A549 (cell line): ENCODE results near the gene FXR1. TPM values are rescaled to one million over a fixed set of nuclear protein-coding genes. Genes with fewer than 3 reads are reported as not detected.
"Not testable (repeated sequence)": the region's sequence is repeated elsewhere in the genome, so short reads cannot be mapped to it uniquely, and the experiment has no call there.

ENCODE experiments used
- ATAC-seq, 2 experiments: fragments of 200-7000 bp in 1 of 2; fragments of >200 bp in 1 of 2; cut with Nextera tagmentation in 1 of 2; cut with Tn5 transposase in 1 of 2; 3 replicates each; pipeline versions ENCODE4 v1.8.0 to v1.9.1; 2018 to 2020; ENCODE audit warnings: mild to moderate bottlenecking in 1 of 2, moderate library complexity in 1 of 2
- CTCF ChIA-PET: fragments of 300-600 bp; sonication (Branson Sonifier 250); formaldehyde crosslinking; extraction: SDS; loops from one replicate; lab custom pipeline; 2021; ENCODE audit warnings: antibody characterized with exemption, inconsistent platforms; lab: Yijun Ruan, JAX
- POLR2A ChIA-PET: fragments of 350-600 bp; formaldehyde crosslinking; extraction: SDS; loops from one replicate; lab custom pipeline; 2021; ENCODE audit warnings: antibody characterized with exemption, inconsistent platforms; lab: Yijun Ruan, JAX
- DNase-seq, 2 experiments: peaks; one replicate each; pipeline versions ENCODE4 v3.0.0 to v3.0.0-alpha.2; 2011 to 2016; ENCODE audit warnings: low read depth in 1 of 2, low spot score in 1 of 2
- FAIRE-seq: peaks from 2 replicates; lab custom pipeline; 2011; peaks lifted over from hg19 to GRCh38; lab: Jason Lieb, UNC
- H3K27ac ChIP-seq, 2 experiments: fragments of >200 bp; sonication (Bioruptor Twin); formaldehyde crosslinking; 3 replicates each; pipeline ENCODE4 v1.5.1; 2016 to 2017
- H3K4me1 ChIP-seq: fragments of >200 bp; sonication (Bioruptor Twin); formaldehyde crosslinking; 3 replicates; pipeline ENCODE4 v1.6.1; 2016
- H3K4me2 ChIP-seq: fragments of >200 bp; sonication (Bioruptor Twin); formaldehyde crosslinking; 3 replicates; pipeline ENCODE4 v1.6.1; 2016
- H3K4me3 ChIP-seq: fragments of >200 bp; sonication (Bioruptor Twin); formaldehyde crosslinking; 3 replicates; pipeline ENCODE4 v1.5.1; 2016
- H3K9me3 ChIP-seq: fragments of >200 bp; sonication (Bioruptor Twin); formaldehyde crosslinking; 3 replicates; pipeline ENCODE4 v1.6.1; 2016
- BHLHE40 ChIP-seq: IDR thresholded peaks from 2 replicates; pipeline ENCODE4 v1.6.1; 2012; ENCODE audit warnings: low read depth, low read length, inconsistent platforms
- CBX2 ChIP-seq: fragments of 200-600 bp; sonication (generic); IDR thresholded peaks from 2 replicates; pipeline ENCODE4 v1.6.1; 2016; ENCODE audit warnings: low read depth, mild to moderate bottlenecking, borderline replicate concordance
- CEBPB ChIP-seq, 2 experiments: fragments of >200 bp in 1 of 2; sonication (Bioruptor Twin) in 1 of 2; formaldehyde crosslinking in 1 of 2; IDR thresholded peaks; 2 replicates each; pipeline ENCODE4 v1.6.1; 2012 to 2016
- E2F6 ChIP-seq: IDR thresholded peaks from 2 replicates; pipeline ENCODE4 v1.6.1; 2012; ENCODE audit warnings: low read depth, borderline replicate concordance
- FOSL2 ChIP-seq, 2 experiments: fragments of 450-650 bp in 1 of 2; fragments of >200 bp in 1 of 2; sonication (Bioruptor Twin) in 1 of 2; formaldehyde crosslinking; IDR thresholded peaks; 2 replicates each; pipeline versions ENCODE4 v1.5.0 to v1.6.1; 2016 to 2020; ENCODE audit warnings: mild to moderate bottlenecking in 1 of 2, moderate library complexity in 1 of 2
- FOXS1 ChIP-seq: fragments of 250-450 bp; sonication (Bioruptor Pico); IDR thresholded peaks from 2 replicates; pipeline ENCODE4 v1.5.0; 2020; ENCODE audit warnings: mild to moderate bottlenecking, moderate library complexity
- GATA3 ChIP-seq: IDR thresholded peaks from 2 replicates; pipeline ENCODE4 v1.6.1; 2012; ENCODE audit warnings: borderline replicate concordance
- HDAC2 ChIP-seq: fragments of 200-600 bp; sonication (generic); IDR thresholded peaks from 2 replicates; pipeline ENCODE4 v1.6.1; 2016
- HES2 ChIP-seq: fragments of >200 bp; sonication (Bioruptor Twin); formaldehyde crosslinking; IDR thresholded peaks from 2 replicates; pipeline ENCODE4 v1.6.1; 2016
- HMGXB4 ChIP-seq: fragments of 250-450 bp; sonication (Bioruptor Pico); IDR thresholded peaks from 2 replicates; pipeline ENCODE4 v1.5.0; 2021; ENCODE audit warnings: mild to moderate bottlenecking, moderate library complexity, borderline replicate concordance
- MAX ChIP-seq: IDR thresholded peaks from 2 replicates; pipeline ENCODE4 v1.6.1; 2012
- MAZ ChIP-seq: fragments of 150-350 bp; IDR thresholded peaks from 2 replicates; pipeline ENCODE4 v1.6.1; 2014; ENCODE audit warnings: antibody characterized with exemption, low read depth, low read length, borderline replicate concordance
- MYC ChIP-seq: IDR thresholded peaks from 2 replicates; pipeline ENCODE4 v1.6.1; 2012; ENCODE audit warnings: mild to moderate bottlenecking, inconsistent platforms, low read length, improper control_type of control experiment, borderline replicate concordance
- NPAS2 ChIP-seq: fragments of 250-450 bp; sonication (Bioruptor Pico); IDR thresholded peaks from 2 replicates; pipeline ENCODE4 v1.8.0; 2022; ENCODE audit warnings: mild to moderate bottlenecking, moderate library complexity, borderline replicate concordance
- RCOR1 ChIP-seq: fragments of 150-350 bp; IDR thresholded peaks from 2 replicates; pipeline ENCODE4 v1.6.1; 2014; ENCODE audit warnings: antibody characterized with exemption, low read length, low read depth
- RFX5 ChIP-seq: fragments of 450-650 bp; IDR thresholded peaks from 2 replicates; pipeline ENCODE4 v1.7.1; 2014; ENCODE audit warnings: antibody characterized with exemption, mild to moderate bottlenecking, moderate library complexity
- TP53 ChIP-seq: fragments of 250-450 bp; sonication (Bioruptor Pico); IDR thresholded peaks from 2 replicates; pipeline ENCODE4 v1.5.0; 2021; ENCODE audit warnings: mild to moderate bottlenecking, moderate library complexity
- ZC3H11A ChIP-seq: fragments of 450-650 bp; IDR thresholded peaks from 2 replicates; pipeline ENCODE4 v1.6.1; 2014; ENCODE audit warnings: antibody characterized with exemption, mild to moderate bottlenecking
- ZNF302 ChIP-seq: fragments of 250-450 bp; sonication (Bioruptor Pico); IDR thresholded peaks from 2 replicates; pipeline ENCODE4 v1.9.0; 2021; ENCODE audit warnings: inconsistent platforms, mild to moderate bottlenecking, moderate library complexity
- WGBS: methylation state at CpG from one replicate; pipeline ENCODE4 v1.1.6; 2017; ENCODE audit errors: missing lambda C conversion rate; 5-methylcytosine and 5-hydroxymethylcytosine counted together
- polyA plus RNA-seq, 4 experiments: library from polyadenylated mRNA; depleted of rRNA in 3 of 4; stranded (reverse); fragments of >200 nt; fragmentation: RNase III in 1 of 4; extraction: RNeasy Plus Mini Kit Qiagen cat#74134 plus additional on column Dnase treatment in 1 of 4; gene quantifications; 2 replicates in 3 of 4; 3 replicates in 1 of 4; pipeline ENCODE4 v1.2.3, GENCODE V29; 2011 to 2017

Gene FXR1
- polyA plus RNA-seq, 2 of the 4 experiments (the other 2 are of a cell fraction): 98.3 to 132 TPM

- TF ChIP-seq GATA3 (peak; percentile 40; the same call in 1 of the 2 replicates), FOXS1 (CRISPR knock-in tag) (no peak), ZC3H11A (no peak), ZNF302 (no peak), MAZ (no peak), MAX (peak; percentile 86)
Observed at GRCh38 chr3:180989291-180990163, 77.1 kb downstream of the FXR1 start, which contains the start of gene DNAJC19 (continued).

- peaks cover 7% of the 10 kb centered on the region; the same call in 1 of the 3 replicates for H3K4me1 ChIP-seq
- no peaks in the 10 kb centered on the region for H3K9me3 ChIP-seq
- 0% methylated on average over 2 of the region's 2 CpGs for WGBS
- peak overlapping the region; percentile 90 for H3K4me2 ChIP-seq
- no peak for FAIRE-seq
- no peak for ATAC-seq
- no peak for TF ChIP-seq E2F6
- TF ChIP-seq RCOR1: no peak
- no peak for TF ChIP-seq RFX5
- ChIA-PET CTCF (no interaction called here), POLR2A (no interaction called here)
- no peak overlapping the region for H3K27ac ChIP-seq
- DNase-seq: no peak
- H3K4me3 ChIP-seq: peak overlapping the region; percentile 93; the same call in 2 of the 3 replicates
Observed at GRCh38 chr3:180990505-180990904, 78.0 kb downstream of the FXR1 start.

- H3K27ac ChIP-seq: no peak overlapping the region
- no peak for ATAC-seq
- 2% methylated on average over 2 of the region's 2 CpGs for WGBS
- ChIA-PET CTCF (no interaction called here), POLR2A (no interaction called here)
- no peak for FAIRE-seq
- H3K9me3 ChIP-seq: no peaks in the 10 kb centered on the region
- H3K4me3 ChIP-seq: no peak overlapping the region
- TF ChIP-seq NPAS2: no peak
- no peak for TF ChIP-seq CEBPB (IDR thresholded peaks at IDR 0.05)
- TF ChIP-seq RFX5: no peak
- TF ChIP-seq BHLHE40: no peak
- TF ChIP-seq RCOR1: no peak
- TF ChIP-seq HES2: no peak
- TF ChIP-seq TP53 (CRISPR knock-in tag): no peak
- no peak for TF ChIP-seq HMGXB4 (CRISPR knock-in tag)
- TF ChIP-seq CBX2: no peak
- no peak for TF ChIP-seq HDAC2
- no peak for TF ChIP-seq MAZ
- no peak for TF ChIP-seq MYC
- no peak for TF ChIP-seq ZNF302
- TF ChIP-seq FOSL2 (IDR thresholded peaks at IDR 0.05): no peak
- no peak for TF ChIP-seq FOSL2 (CRISPR knock-in tag; IDR thresholded peaks at IDR 0.05)
- TF ChIP-seq ZC3H11A: no peak
- H3K4me1 ChIP-seq: no peaks in the 10 kb centered on the region
- no peak for DNase-seq
- no peak overlapping the region for H3K4me2 ChIP-seq
Observed at GRCh38 chr3:180996415-180996932, 84.0 kb downstream of the FXR1 start.

GRCh38 chr3:181002331-181002730, 89.9 kb downstream of the FXR1 start:
- H3K4me1 ChIP-seq, H3K27ac ChIP-seq, FAIRE-seq, POLR2A ChIA-PET, ATAC-seq, H3K9me3 ChIP-seq, DNase-seq, CTCF ChIA-PET, H3K4me3 ChIP-seq, H3K4me2 ChIP-seq: not testable (repeated sequence)
- WGBS: 0% methylated on average over 4 of the region's 4 CpGs

- POLR2A ChIA-PET, H3K27ac ChIP-seq, H3K9me3 ChIP-seq, DNase-seq, H3K4me1 ChIP-seq, H3K4me2 ChIP-seq, FAIRE-seq, CTCF ChIA-PET, H3K4me3 ChIP-seq, ATAC-seq: not testable (repeated sequence)
- WGBS: 0% methylated on average over 2 of the region's 2 CpGs
Observed at GRCh38 chr3:181003469-181003868, 91.0 kb downstream of the FXR1 start.
